Measurements from ENCODE around the gene SUMF1.

SUMF1 gene

GRCh38 chr3:4466741-4467521 is at the start of gene SUMF1:
SUMF1 (minus strand) TSS chr3:4467269; CDS start chr3:4467245, 24 bp downstream.
- peak; percentile 66 to 70 for DNase-seq

DNA sequence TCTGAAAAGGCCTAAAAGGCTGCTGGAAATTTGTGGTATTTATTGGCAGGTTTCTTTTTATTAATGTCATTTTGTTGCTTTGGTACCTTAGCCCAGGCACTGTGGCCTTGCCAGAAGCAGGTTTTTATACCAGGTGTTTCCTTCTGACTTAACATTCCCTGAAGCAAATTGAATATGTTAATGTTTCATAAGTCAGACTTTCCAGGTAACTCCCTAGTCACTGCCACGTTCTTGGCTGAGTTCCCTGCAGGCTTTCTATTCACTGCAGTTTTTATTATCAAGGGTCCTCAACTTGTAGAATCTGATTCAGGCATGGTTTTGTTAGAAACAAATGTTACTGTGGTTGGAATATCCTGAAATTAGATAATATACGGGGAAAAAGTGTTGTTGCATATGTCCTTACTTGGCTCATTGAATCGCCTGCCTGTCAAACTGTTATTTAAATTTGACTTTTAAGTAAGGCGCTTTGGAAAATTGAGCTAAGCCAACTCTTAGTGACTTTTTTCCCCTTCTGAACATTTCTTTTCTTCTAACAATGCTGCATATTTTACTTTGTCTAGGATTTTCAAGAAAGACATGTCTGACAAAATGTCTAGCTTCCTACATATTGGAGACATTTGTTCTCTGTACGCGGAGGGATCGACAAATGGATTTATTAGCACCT is 49.0 kb upstream of the SUMF1 start:
- no peak for DNase-seq

GRCh38 chr3:4514916-4515315 is 47.8 kb upstream of the SUMF1 start:
- DNase-seq, result no peak

DNA sequence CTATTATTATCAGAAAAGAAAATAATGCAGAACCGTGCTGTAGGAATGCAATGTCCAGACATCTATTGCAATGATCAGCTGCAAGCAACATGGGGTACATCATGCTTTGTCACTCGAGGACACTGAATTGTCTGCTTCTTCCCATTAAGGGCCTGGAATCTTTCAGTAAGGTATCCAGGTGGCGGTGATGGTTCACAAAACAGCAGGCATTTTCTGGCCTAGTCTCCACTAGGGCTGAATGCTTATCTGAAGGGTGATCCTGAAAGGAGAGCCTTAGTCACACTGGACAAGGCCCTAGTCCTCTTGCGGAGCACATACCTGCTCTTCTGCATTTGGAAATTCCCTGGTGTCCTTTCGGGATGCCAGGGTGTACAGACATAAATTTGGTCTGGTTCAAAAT is 47.3 kb upstream of the SUMF1 start:
- DNase-seq, result no peak

DNA sequence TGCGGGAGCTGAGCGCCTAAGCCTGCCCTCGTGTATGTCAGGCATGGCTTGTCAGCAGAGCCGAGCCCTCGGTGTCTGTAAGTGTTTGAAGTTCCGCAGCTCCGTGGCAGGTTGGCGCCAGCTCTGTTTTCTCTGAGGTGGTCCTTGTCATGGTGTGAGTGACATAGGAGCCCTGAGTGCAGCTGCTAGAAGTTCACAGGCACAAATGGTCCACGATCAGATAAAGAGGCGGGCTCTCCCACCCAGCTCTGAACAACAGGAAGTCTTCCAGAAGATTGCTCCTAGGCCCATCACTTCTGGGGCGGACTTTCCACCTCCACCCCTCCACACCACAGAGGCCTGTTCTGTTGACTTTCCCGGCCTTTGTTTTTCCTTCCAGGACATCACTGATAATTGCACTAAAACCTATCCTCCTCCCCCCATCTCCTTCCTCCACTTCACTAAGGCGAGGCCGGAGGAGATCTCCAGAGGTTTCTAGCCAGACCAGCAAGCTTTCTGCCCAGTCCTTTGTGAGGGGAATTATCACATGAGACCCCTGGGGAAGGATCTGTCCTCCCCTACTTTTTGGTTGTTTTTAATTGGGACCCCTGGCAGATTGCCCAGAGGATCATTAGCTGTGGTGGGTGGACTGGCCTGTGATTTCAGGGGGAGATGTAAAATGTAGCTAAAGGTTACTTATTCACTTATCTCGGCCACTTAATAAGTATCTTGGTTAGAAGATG is 46.0 kb upstream of the SUMF1 start:
- DNase-seq, result no peak

GRCh38 chr3:4511491-4512262 is 44.6 kb upstream of the SUMF1 start:
- DNase-seq, result no peak

DNA sequence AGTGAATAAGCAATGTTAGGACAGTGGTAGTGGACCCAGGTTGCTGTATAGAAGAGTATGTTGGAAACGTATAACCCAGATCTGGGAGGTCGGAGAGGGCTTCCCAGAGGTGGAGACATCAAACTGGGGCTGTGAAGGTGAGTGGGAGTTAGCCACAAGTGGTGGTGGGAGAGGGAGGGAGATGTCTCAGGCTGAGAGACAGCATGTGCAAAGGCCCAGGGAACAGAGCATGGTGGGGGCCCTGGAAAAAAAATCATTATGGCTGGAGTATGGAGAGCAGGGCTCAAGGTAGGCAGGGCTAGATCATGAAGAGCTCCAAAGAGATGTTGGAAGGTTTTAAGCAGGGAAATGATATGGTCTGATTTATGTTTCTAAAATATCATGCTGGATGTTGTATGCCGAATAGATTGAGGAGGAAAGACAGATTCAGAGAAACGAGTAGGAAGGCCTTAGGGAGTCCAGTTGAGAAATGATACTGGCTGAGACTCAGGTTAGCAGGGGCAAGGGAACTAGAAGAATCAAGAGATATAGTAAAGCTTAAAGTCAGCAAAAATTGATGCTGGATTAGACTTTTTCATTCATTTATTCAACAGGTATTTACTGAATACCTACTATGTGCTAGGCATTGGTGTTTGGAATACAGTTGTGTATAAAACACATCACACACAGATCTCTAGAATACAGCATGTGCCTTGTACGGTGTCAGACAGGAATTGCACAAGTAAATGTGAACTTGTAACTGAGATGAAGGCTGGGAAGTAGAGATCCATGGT is 43.1 kb upstream of the SUMF1 start:
- no peak for DNase-seq

- no peak for DNase-seq
Measured at GRCh38 chr3:4509043-4509442, 42.0 kb upstream of the SUMF1 start.

DNA sequence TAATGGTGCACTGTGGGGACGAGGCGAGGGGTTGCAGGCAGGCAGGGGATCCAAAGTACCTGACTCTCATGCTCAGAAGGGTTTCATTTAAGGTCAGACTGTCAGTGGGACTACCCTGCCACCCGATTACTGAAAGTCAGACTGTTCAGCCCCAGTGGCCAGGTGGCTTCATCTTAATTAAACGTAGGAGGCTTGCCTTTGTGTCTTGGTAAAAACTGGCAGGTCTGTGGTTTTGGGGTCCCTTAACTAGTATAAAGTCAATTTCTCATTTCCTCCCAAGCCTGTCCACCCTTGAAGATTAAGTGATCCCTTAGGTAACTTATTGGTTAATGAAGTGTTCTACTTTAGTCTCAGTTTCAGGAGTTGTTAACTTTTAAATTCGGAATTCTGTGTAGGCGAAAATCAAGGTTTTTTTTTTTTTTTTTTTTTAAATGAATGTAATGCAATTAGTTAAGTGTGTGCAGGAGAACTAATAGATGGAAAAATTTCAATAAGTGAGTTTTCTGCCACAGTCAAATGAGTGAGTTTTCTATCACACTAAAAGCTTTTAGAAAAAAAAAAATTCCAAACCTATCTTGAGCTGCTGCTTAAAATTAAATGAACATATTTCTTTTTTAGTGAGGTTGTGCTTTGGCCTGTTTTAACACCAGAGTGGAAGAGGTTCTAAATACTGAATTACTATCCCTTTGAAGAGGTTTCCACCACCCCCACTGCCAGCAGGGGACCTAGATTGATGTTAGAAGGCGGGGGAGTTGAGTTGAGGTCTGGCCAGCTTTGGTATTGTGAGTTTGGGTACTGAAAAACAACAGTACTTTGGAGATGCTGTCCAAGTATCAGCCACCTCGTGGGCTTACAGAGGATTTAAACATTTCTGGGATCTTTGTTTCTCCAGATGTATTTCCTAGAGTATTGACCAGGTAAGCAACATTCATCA is 41.2 kb upstream of the SUMF1 start:
- DNase-seq, result no peak

GRCh38 chr3:4507024-4507596 is 40.0 kb upstream of the SUMF1 start:
- no peak for DNase-seq

GRCh38 chr3:4506559-4507023 is 39.5 kb upstream of the SUMF1 start:
- no peak for DNase-seq

DNA sequence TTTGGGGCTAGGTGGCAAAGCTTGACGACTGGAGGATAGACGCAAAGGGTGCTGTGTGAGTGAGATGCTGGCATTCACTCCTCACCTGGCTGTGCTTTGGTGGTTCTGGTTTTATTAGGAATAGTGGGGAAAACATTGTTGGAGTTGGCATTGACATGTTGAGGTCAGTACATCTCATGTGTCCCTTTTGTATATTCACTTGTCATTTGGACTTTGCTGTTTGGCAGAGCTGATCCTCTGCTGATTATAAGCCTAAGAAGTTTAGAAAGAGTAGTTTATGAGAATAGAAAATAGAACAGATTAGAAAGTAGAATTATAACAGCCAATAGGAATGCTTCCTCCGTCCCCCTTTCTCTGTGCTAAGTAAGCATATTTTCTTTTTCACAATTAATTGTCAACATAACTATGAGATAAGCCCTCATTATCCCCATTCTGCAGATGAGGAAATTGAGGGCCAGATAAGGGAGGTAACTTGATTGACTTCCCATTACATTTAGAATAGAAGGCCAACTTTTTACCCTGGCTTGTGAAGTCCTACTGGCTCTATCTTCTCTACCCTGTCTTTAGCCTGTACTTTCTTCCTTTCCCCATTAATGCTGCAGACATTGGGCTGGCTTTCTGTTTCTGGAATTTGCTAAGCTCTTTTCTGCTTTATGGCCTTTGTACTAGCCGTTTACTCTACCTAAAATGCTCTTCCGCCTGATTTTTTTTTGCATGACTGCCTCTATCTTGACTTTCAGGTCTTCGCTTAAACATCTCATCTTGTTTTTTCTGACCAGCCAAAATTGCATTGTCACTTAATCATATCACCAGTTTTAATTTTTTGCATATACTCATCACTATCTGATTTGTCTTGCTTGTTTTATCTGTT is 38.9 kb upstream of the SUMF1 start:
- no peak for DNase-seq

- peak; percentile 13 to 20 for DNase-seq
Measured at GRCh38 chr3:4504340-4505261, 37.5 kb upstream of the SUMF1 start.

DNA sequence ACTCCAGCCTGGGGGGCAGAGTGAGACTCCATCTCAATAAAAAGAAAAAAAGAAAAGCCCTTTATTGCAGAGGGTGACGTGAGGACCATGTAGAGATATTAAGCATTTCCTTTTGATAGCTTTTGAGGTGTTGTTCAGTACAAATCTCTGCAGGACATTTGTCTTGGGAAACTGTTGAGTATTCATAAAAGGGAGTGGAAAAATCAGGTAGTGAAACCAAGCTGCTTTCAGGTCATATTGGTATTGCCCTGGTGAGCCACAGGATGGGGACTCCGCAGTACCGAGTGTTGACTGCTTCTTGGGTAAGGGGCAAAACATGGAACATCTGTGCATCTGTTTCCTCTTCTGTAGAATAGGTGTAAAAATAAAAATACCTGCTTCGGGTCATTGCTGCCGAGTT is 36.0 kb upstream of the SUMF1 start:
- no peak for DNase-seq

DNA sequence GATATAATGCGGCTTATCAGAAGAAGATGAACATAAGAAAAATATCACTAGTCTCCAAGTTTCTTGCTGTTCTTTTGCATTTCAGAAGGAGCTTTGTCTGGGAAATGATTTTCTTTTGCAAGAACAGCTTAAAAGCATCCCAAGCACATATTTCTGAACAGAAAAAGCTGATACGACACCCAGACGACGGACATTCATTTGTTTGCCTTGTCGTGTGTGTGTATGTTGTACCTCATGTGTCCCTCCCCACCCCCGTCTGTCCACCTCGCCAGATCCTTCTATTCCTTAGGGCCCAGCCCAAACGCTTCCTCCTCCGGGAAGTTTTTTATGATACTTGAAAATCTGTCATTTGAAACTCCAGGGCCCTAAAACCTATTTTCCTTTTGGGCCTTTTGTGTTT is 34.9 kb upstream of the SUMF1 start:
- DNase-seq, result no peak

- DNase-seq, result no peak
Measured at GRCh38 chr3:4501437-4501836, 34.4 kb upstream of the SUMF1 start.

DNA sequence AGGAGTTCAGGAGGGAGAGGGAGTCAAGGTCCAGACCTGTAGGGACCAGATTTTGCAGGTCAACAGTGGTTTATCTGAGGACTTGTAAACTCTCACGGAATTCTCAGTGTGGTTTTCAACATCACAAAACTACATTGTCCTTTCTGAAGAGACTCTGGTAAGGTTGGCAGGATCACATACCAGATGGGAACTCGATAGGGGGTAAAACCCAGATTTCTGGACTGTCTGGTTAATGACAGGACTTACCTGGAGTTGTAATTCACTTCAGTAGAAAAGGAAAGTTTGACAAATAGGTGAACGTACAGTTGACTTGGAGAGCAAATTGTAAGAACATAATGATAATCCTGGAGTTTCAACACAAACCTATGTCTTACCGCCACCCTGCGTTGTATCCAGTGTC is 31.4 kb upstream of the SUMF1 start:
- no peak for DNase-seq

- DNase-seq, result no peak
Measured at GRCh38 chr3:4497843-4498324, 30.8 kb upstream of the SUMF1 start.
